Activated naive CD8-positive, alpha-beta T cell (primary cell): Measurements from ENCODE around the gene TOMM22.
A peak's percentile ranks its signal among the peaks of the same experiment; 100 is the strongest.

Source experiments
- H3K27ac Mint-ChIP-seq: one replicate; pipeline ENCODE4 v1.8.0; 2021; ENCODE audit warnings: mixed read lengths
- H3K27me3 Mint-ChIP-seq: one replicate; pipeline ENCODE4 v1.8.0; 2021; ENCODE audit warnings: mixed read lengths
- H3K36me3 Mint-ChIP-seq: one replicate; pipeline ENCODE4 v1.8.0; 2021; ENCODE audit warnings: mixed read lengths
- H3K4me1 Mint-ChIP-seq: one replicate; pipeline ENCODE4 v1.8.0; 2021; ENCODE audit warnings: low read depth, mixed read lengths
- H3K4me3 Mint-ChIP-seq: one replicate; pipeline ENCODE4 v1.8.0; 2021; ENCODE audit warnings: mild to moderate bottlenecking, mixed read lengths
- H3K9me3 Mint-ChIP-seq: one replicate; pipeline ENCODE4 v1.8.0; 2021; ENCODE audit warnings: low read depth, mixed read lengths

The TOMM22 gene

GRCh38 chr22:38716826-38717225 is 35.1 kb downstream of the TOMM22 start:
- Mint-ChIP-seq H3K4me3 (no peak overlapping the region), H3K9me3 (no peaks in the 10 kb centered on the region), H3K4me1 (peaks cover 39% of the 10 kb centered on the region), H3K27ac (no peak overlapping the region), H3K27me3 (no peaks in the 10 kb centered on the region), H3K36me3 (peaks cover 2% of the 10 kb centered on the region)

- Mint-ChIP-seq H3K4me3 (no peak overlapping the region), H3K4me1 (peaks cover 36% of the 10 kb centered on the region), H3K27me3 (no peaks in the 10 kb centered on the region), H3K27ac (no peak overlapping the region), H3K36me3 (peaks cover under 1% of the 10 kb centered on the region), H3K9me3 (no peaks in the 10 kb centered on the region)
Measured at GRCh38 chr22:38717244-38717643, 35.5 kb downstream of the TOMM22 start.

GRCh38 chr22:38718414-38718813 is 36.7 kb downstream of the TOMM22 start:
- peak overlapping the region; percentile 43 for H3K27ac Mint-ChIP-seq

GRCh38 chr22:38719196-38719595 is 37.4 kb downstream of the TOMM22 start:
- H3K9me3 Mint-ChIP-seq, result no peaks in the 10 kb centered on the region
- H3K36me3 Mint-ChIP-seq, result peaks cover 3% of the 10 kb centered on the region
- H3K4me3 Mint-ChIP-seq, result no peak overlapping the region
- no peak overlapping the region for H3K27ac Mint-ChIP-seq
- peaks cover 18% of the 10 kb centered on the region for H3K4me1 Mint-ChIP-seq
- no peaks in the 10 kb centered on the region for H3K27me3 Mint-ChIP-seq

More at GRCh38 chr22:38718414-38718813, 36.7 kb downstream of the TOMM22 start:
- Mint-ChIP-seq H3K4me1 (peaks cover 24% of the 10 kb centered on the region), H3K9me3 (no peaks in the 10 kb centered on the region), H3K4me3 (no peak overlapping the region), H3K36me3 (peaks cover 3% of the 10 kb centered on the region), H3K27me3 (no peaks in the 10 kb centered on the region)

GRCh38 chr22:38720350-38720749 is 38.6 kb downstream of the TOMM22 start:
- H3K27ac Mint-ChIP-seq, result no peak overlapping the region
- H3K27me3 Mint-ChIP-seq, result no peaks in the 10 kb centered on the region
- no peak overlapping the region for H3K4me3 Mint-ChIP-seq
- H3K36me3 Mint-ChIP-seq, result peaks cover 6% of the 10 kb centered on the region
- H3K9me3 Mint-ChIP-seq, result no peaks in the 10 kb centered on the region
- H3K4me1 Mint-ChIP-seq, result peaks cover 11% of the 10 kb centered on the region

- H3K27ac Mint-ChIP-seq, result no peak overlapping the region
- H3K4me1 Mint-ChIP-seq, result peaks cover 10% of the 10 kb centered on the region
- peaks cover 6% of the 10 kb centered on the region for H3K36me3 Mint-ChIP-seq
- H3K27me3 Mint-ChIP-seq, result no peaks in the 10 kb centered on the region
- H3K9me3 Mint-ChIP-seq, result no peaks in the 10 kb centered on the region
- H3K4me3 Mint-ChIP-seq, result no peak overlapping the region
Measured at GRCh38 chr22:38721551-38721950, 39.8 kb downstream of the TOMM22 start.

- peaks cover 7% of the 10 kb centered on the region for H3K4me1 Mint-ChIP-seq
Measured at GRCh38 chr22:38724176-38724575, 42.4 kb downstream of the TOMM22 start.

GRCh38 chr22:38724926-38725571 is 43.3 kb downstream of the TOMM22 start:
- Mint-ChIP-seq H3K27me3 (no peaks in the 10 kb centered on the region), H3K9me3 (no peaks in the 10 kb centered on the region), H3K27ac (peak overlapping the region; percentile 83), H3K36me3 (peaks cover 6% of the 10 kb centered on the region), H3K4me1 (peaks cover 7% of the 10 kb centered on the region), H3K4me3 (no peak overlapping the region)

More at GRCh38 chr22:38724176-38724575, 42.4 kb downstream of the TOMM22 start:
- H3K9me3 Mint-ChIP-seq, result no peaks in the 10 kb centered on the region
- H3K27ac Mint-ChIP-seq, result no peak overlapping the region
- H3K4me3 Mint-ChIP-seq, result no peak overlapping the region
- H3K36me3 Mint-ChIP-seq, result peaks cover 6% of the 10 kb centered on the region
- H3K27me3 Mint-ChIP-seq, result no peaks in the 10 kb centered on the region

- Mint-ChIP-seq H3K27ac (peak overlapping the region; percentile 83), H3K27me3 (no peaks in the 10 kb centered on the region), H3K9me3 (no peaks in the 10 kb centered on the region), H3K36me3 (peaks cover 6% of the 10 kb centered on the region), H3K4me1 (peaks cover 7% of the 10 kb centered on the region), H3K4me3 (no peak overlapping the region)
Measured at GRCh38 chr22:38725900-38726655, 44.3 kb downstream of the TOMM22 start.

GRCh38 chr22:38727123-38727522 is 45.4 kb downstream of the TOMM22 start:
- Mint-ChIP-seq H3K4me1 (peaks cover 9% of the 10 kb centered on the region), H3K36me3 (peaks cover 6% of the 10 kb centered on the region), H3K27ac (no peak overlapping the region), H3K4me3 (no peak overlapping the region), H3K27me3 (no peaks in the 10 kb centered on the region), H3K9me3 (no peaks in the 10 kb centered on the region)

GRCh38 chr22:38727530-38728451 is 46.0 kb downstream of the TOMM22 start:
- H3K4me3 Mint-ChIP-seq, result no peak overlapping the region
- H3K36me3 Mint-ChIP-seq, result peaks cover 4% of the 10 kb centered on the region
- no peaks in the 10 kb centered on the region for H3K27me3 Mint-ChIP-seq
- peak overlapping the region; percentile 16 for H3K27ac Mint-ChIP-seq
- H3K9me3 Mint-ChIP-seq, result no peaks in the 10 kb centered on the region
- peaks cover 9% of the 10 kb centered on the region for H3K4me1 Mint-ChIP-seq

GRCh38 chr22:38728871-38729796 is 47.4 kb downstream of the TOMM22 start:
- peaks cover 14% of the 10 kb centered on the region for H3K4me1 Mint-ChIP-seq
- no peaks in the 10 kb centered on the region for H3K9me3 Mint-ChIP-seq
- H3K27me3 Mint-ChIP-seq, result no peaks in the 10 kb centered on the region
- peak overlapping the region; percentile 58 for H3K27ac Mint-ChIP-seq
- no peak overlapping the region for H3K4me3 Mint-ChIP-seq
- peaks cover 3% of the 10 kb centered on the region for H3K36me3 Mint-ChIP-seq

GRCh38 chr22:38729946-38730345 is 48.2 kb downstream of the TOMM22 start:
- Mint-ChIP-seq H3K27me3 (no peaks in the 10 kb centered on the region), H3K36me3 (peaks cover 3% of the 10 kb centered on the region), H3K9me3 (no peaks in the 10 kb centered on the region), H3K27ac (peak overlapping the region; percentile 69), H3K4me1 (peaks cover 18% of the 10 kb centered on the region), H3K4me3 (no peak overlapping the region)

- H3K27me3 Mint-ChIP-seq, result no peaks in the 10 kb centered on the region
- peak overlapping the region; percentile 69 for H3K27ac Mint-ChIP-seq
- peaks cover 22% of the 10 kb centered on the region for H3K4me1 Mint-ChIP-seq
- H3K4me3 Mint-ChIP-seq, result no peak overlapping the region
- no peaks in the 10 kb centered on the region for H3K9me3 Mint-ChIP-seq
- H3K36me3 Mint-ChIP-seq, result no peaks in the 10 kb centered on the region
Measured at GRCh38 chr22:38730411-38730871, 48.7 kb downstream of the TOMM22 start.
